GM21526 (cell line): ENCODE measurements around the gene SPACA4.
"Not testable (repeated sequence)": the region's sequence is repeated elsewhere in the genome, so short reads cannot be mapped to it uniquely, and the experiment has no call there.

ENCODE experiments used
- ATAC-seq: cut with Tn5 transposase; IDR thresholded peaks from one replicate; pipeline ENCODE4 v1.9.1; 2021; ENCODE audit warnings: moderate library complexity; ENCODE audit not compliant: unreplicated experiment, low FRiP score

The SPACA4 gene

DNA sequence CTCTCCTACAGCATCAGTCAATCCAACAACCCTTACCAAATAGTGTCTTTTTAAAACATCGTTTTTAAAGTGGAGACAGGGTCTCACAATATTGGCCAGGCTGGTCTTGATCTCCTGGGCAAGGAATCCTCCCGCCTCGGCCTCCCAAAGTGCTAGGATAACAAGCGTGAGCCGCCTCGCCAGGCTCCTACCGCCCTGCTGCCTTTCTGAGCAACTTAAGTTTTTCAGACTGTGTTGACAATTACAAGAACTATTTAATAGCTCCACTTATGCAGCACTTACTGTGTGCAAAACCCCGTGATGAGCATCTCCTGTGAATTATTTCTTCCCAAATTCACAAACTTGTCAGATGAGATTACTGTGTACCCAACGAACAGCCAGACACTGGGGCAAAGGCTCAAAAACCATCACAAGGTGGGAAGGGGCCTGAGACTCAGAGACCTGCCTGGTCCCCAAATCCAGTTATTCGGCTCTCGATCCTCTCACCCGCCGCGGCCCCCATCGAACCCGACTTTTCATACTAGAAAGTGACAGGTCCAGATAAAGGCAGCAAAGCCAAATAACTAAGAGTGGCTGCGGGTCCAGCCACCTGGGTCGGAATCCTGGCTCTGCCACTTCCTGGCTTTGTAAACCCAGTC, 11.9 kb downstream of the SPACA4 start:
- no peak for ATAC-seq

DNA sequence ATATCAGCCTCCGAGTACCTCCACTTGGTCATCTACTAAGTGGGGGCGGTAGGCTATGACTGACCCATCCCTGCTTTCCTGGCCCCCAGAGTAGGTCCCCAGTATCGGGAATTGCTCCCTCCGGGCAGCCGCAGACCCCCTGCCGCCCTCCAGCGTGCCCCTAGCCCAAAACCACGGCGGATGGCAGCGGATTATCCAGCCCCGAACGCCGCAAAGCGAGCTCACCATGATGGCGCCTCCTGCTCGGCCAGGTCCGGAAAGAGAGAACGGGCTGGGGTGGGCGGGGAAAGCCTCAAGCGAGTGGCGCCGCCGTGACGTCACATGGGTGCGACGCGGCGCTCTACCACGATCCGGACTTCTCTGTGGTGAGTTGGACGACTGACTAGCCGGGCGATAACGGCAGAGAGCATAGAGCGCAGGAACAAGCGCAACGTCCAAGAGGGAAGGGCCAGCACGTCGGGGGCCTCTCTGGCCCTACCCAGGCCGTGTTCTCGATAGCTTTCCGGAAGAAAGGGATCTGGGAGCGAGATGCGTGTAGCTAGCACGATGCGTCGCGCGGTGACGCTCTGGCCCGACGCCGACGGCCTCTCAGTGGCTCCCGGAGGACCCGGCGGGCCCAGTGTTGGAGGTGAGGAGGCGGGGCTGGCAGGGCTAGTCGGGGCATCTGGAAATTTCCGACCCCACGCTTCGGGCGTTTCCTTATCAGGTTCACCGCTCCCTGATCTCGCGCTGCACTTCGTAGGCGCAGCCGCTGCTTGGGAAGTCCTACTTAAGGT, 12.6 kb downstream of the SPACA4 start, which contains the start of the genes RPL18 and SPHK2:
RPL18 (minus strand) TSS at position 263 of the 776 bp plus-strand sequence; CDS start at position 228, 35 bp downstream.
SPHK2 (plus strand) TSS at position 591 of the 776 bp plus-strand sequence. CDS start 1,009 bp downstream, outside the sequence.
- ATAC-seq: peak; percentile 65

DNA sequence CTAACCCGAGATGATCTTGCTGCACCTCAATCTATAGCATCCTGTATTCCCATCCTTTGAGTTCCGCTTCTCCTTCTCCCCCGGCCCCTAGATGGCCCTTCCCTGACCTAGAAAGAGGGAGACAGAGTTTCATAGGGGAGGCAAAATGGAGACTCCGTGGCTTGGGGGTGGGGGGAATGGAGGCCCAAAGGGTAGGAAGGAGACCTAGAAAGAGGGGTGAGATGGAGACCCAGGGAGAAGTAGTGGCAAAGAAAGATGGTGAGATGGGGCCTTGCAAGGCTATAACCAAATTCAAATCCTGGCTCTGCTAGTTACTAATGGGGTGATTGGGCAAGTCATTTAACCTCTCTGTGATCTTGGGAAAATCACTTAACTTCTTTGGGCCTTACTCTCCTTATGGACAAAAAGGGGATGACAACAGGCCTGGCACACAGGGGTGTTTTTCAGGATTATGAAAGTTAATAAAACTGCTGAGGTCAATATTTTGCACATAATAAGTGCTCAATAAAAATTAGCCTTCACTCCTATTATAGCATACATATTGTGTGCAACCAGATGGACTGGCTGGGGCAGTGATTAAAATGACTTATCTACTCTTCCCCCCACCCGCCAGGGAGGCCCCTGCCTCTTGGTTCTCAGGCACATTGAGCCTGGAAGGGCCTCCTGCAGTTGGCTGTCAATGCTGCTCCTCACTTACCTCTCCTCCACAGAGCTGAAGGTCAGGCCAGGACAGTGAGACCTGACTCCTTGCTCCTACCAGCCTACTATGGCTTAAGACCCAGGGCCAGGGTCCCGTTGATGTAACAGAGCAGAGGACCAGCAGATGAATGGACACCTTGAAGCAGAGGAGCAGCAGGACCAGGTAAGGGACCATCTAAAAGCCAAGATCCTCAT, 13.4 kb downstream of the SPACA4 start:
- ATAC-seq: no peak

DNA sequence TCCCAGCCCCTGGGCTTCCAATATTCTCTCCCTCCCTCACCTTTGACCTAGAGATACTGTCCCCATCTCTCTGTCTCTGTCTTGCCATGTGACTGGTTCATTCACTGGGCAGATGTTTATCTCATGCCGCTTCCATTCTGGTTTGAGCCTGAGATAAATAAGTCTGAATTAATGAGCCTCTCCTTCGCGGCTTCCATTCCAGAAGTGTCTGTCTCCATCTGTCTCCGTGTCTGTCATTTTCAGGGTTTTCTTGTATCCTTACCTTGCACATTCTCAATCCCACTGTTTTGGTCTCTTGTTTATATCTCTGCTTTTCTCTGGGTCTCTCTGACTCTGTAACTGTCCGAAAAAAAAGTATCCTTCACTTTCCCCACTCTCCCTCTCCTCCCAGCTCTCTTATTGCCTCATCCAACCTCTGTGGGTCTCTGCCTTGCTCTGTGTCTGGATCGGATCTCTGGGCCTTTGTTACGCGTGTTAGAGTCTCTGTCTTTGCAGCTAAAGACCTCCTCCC, 17.1 kb downstream of the SPACA4 start:
- no peak for ATAC-seq

DNA sequence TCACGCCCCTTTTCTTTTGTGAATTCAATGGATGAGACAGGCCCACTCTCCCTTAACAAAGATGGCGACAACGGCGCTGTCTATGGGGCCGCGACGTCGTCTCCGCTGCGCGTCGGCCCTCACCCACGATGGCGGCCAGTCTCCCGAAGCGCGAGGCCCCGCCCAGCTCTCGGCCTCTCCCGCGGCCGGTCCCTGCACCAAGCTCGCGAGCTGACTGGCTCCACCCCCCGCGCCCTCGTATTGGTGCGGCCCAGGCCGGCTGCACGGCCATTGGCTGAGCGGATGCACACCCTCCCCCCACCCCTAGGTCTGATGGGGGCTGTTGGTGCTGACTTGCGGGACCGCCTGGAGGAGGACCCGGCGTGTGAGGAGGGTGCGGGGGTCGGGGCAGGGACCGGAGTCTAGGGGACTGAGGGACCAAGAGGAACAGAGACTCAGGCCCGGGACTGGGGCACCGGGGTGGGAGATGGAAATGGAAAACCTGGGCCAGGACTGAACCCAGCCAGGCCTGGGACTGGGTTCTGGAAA, 17.6 kb downstream of the SPACA4 start:
- ATAC-seq: peak; percentile 51

DNA sequence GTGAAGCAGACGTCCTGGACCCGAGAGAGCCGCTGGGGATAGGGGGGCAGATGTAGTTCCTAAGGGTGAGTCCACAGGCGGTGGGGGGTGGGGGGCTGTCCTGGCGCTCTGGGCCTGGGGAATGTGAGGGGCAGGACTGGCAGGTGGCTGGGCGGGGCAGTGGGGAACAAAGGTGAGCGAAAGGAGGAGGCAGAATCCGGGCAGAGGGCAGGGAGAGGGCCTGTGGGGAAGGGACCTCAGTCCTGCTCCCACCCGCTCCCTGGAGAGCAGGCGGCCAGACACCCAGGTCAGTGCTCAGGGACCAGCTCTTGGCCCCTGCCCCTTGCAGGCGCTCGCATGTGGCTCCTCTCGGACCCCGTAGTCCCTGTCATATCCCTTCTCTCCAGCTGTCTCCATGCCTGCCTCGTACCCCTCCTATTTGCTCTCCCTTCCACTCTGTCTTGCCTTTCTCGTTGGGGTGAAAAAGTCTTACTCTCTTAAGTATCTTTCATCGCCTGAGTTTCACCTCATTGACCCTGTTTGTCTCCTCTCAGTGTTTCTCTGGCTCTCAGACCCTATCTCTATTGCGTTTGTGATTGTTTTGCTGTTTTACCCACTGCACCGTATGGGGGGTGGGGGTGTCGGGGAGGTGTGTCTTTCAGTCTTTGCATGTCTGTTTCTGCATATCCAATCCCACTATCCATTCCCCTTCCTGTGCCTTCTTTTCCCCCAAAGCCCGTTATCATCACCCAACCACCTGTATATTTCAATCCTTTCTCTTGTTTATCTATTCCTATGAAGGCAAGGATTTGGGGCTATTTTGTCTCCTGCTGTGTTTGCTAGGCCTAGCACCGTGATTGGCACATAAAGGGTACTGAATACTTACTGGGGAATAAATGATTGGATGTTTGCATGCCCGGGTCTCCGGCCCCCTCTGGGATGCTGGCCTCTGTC, 18.5 kb downstream of the SPACA4 start:
- no peak for ATAC-seq

DNA sequence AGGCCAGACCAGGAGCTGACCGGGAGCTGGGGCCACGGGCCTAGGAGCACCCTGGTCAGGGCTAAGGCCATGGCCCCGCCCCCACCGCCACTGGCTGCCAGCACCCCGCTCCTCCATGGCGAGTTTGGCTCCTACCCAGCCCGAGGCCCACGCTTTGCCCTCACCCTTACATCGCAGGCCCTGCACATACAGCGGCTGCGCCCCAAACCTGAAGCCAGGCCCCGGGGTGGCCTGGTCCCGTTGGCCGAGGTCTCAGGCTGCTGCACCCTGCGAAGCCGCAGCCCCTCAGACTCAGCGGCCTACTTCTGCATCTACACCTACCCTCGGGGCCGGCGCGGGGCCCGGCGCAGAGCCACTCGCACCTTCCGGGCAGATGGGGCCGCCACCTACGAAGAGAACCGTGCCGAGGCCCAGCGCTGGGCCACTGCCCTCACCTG, 19.4 kb downstream of the SPACA4 start:
- ATAC-seq: no peak

DNA sequence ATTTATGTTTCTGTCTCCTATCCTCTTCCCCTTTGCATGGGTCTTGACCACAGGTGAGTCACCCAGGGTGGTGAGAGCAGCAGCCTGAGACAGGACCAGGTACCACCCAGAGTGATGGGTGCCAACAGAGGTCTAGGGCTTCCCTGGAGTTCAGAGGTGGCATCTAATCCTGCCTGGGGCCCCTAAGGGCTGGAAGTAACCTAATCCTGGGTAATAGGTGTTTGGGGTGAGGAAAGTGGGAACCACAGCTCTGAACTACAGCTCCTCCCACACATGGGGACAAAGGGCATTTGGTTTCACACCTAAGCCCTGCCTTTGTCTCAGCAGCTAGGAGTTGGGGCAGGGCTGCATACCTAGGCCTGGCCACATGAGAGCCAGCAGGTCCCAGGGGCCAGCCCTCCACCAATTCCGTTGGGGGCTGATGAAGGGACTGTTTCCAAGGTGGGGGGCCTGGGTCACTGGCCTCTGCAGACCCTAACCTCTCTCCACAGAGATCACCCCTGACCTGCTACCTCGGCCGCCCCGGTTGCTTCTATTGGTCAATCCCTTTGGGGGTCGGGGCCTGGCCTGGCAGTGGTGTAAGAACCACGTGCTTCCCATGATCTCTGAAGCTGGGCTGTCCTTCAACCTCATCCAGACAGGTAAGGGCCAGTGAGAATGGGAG, 20.8 kb downstream of the SPACA4 start:
- ATAC-seq: no peak

DNA sequence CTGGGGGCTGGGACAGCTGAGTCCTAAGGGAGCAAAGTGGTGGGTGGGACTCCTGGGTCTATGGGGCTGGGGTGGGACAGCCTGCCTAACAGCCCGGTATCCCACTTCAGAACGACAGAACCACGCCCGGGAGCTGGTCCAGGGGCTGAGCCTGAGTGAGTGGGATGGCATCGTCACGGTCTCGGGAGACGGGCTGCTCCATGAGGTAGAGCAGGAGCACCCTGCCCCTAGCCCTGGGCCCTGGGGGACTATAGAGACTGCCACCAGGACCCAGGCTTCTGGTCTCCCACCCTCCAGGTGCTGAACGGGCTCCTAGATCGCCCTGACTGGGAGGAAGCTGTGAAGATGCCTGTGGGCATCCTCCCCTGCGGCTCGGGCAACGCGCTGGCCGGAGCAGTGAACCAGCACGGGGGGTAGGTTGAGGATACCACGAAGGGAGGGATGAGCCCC, 21.3 kb downstream of the SPACA4 start:
- ATAC-seq: no peak

DNA sequence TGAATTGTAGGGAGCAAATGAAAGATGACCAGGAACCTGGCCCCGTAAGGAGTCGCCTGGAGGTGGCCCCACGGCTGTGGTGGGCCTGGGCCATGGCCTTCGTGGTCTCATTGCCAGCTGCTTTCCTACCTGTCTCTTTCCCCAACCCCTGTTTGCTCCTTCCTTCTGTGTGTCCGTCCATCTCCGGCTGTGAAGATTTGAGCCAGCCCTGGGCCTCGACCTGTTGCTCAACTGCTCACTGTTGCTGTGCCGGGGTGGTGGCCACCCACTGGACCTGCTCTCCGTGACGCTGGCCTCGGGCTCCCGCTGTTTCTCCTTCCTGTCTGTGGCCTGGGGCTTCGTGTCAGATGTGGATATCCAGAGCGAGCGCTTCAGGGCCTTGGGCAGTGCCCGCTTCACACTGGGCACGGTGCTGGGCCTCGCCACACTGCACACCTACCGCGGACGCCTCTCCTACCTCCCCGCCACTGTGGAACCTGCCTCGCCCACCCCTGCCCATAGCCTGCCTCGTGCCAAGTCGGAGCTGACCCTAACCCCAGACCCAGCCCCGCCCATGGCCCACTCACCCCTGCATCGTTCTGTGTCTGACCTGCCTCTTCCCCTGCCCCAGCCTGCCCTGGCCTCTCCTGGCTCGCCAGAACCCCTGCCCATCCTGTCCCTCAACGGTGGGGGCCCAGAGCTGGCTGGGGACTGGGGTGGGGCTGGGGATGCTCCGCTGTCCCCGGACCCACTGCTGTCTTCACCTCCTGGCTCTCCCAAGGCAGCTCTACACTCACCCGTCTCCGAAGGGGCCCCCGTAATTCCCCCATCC, 22.1 kb downstream of the SPACA4 start:
- no peak for ATAC-seq

DNA sequence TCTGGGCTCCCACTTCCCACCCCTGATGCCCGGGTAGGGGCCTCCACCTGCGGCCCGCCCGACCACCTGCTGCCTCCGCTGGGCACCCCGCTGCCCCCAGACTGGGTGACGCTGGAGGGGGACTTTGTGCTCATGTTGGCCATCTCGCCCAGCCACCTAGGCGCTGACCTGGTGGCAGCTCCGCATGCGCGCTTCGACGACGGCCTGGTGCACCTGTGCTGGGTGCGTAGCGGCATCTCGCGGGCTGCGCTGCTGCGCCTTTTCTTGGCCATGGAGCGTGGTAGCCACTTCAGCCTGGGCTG, 22.7 kb downstream of the SPACA4 start:
- no peak for ATAC-seq

DNA sequence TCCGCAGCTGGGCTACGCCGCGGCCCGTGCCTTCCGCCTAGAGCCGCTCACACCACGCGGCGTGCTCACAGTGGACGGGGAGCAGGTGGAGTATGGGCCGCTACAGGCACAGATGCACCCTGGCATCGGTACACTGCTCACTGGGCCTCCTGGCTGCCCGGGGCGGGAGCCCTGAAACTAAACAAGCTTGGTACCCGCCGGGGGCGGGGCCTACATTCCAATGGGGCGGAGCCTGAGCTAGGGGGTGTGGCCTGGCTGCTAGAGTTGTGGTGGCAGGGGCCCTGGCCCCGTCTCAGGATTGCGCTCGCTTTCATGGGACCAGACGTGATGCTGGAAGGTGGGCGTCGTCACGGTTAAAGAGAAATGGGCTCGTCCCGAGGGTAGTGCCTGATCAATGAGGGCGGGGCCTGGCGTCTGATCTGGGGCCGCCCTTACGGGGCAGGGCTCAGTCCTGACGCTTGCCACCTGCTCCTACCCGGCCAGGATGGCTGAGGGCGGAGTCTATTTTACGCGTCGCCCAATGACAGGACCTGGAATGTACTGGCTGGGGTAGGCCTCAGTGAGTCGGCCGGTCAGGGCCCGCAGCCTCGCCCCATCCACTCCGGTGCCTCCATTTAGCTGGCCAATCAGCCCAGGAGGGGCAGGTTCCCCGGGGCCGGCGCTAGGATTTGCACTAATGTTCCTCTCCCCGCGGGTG, 23.2 kb downstream of the SPACA4 start:
- no peak for ATAC-seq

DNA sequence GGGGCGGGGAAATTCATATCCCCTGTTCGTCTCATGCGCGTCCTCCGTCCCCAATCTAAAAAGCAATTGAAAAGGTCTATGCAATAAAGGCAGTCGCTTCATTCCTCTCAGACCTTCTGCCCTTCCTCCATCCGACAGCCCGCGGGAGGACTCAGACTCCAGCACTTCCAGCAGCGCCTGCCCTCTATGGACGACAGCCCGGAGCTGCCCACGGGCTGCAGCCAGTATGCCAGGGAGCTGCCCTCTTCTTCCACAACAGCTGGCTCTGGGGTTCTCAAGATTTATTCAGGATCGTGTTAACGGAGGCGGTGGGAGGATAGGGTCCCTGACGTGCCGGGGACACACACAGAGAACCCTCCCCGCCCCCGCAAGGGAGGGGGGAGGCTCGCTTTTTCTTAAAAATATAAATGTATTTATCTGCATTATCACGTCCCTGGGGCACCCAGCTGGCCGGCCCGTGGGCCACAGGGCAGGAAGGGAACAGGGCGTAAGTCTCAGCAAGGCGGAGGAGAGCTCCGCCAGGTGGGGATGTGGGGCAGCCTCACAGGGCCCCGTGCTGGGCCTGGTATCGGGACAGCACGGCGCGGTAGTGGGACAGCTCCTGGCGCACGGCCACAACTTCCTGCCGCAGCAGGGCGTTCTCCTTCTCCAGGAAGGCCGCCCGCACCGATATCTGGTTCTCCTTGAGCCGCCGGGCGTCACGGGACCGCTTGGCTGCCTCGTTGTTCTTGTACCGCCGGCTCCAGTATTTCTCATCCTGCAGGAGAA, 23.9 kb downstream of the SPACA4 start:
- no peak for ATAC-seq

DNA sequence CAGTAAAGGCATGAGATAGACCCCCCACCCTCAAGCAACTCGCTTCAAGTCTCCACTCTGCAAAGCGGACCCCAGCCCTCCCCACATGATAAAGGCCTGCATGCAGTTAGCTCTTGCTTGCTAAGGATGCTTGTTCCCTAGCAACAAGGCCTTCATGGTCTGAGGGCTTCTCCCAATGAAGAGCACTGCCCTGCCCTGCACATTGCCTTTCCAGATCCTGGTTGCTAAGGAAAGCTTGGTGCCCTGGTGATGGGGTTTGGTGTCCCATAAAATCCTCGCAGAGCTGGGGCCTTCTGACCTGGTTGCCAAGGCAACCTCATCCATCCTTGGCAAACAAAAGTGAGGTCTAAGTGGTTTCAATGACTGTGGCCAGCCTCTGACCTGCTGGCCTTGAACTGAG, 24.7 kb downstream of the SPACA4 start:
- ATAC-seq: no peak

DNA sequence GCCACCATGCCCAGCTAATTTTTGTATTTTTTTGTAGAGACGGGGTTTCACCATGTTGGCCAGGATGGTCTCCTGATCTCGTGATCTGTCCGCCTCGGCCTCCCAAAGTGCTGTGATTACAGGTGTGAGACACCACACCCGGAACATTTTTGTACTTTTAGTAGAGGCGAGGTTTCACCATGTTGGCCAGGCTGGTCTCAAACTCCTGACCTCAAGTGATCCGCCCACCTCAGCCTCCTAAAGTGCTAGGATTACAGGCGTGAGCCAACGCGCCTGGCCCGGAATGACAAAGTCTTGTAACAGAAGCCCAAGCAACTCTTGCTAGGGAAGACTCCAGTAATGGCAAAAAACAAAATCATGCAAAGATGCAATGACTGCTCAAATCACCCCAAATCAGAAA, 25.7 kb downstream of the SPACA4 start:
- not testable (repeated sequence) for ATAC-seq

DNA sequence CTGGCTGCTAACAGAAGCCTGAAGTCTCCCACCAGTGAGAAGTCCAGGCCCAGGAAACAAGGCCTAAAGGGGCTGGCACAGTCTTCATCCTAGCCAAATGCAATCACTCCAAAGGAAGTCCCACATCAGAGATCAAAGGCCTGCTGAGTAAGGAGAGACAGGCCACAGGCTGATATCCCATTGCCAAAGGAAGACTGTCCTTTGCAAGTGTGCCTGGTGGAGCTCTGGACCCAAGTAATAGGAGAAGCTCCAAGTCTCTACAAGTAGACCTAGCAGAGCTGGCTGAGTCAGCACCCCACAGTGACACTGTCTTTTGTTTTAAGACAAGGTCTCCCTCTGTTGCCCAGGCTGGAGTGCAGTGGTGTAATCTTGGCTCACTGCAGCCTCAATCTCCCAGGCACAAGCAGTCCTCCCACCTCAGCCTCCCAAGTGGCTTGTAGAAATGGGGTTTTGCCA, 26.2 kb downstream of the SPACA4 start:
- no peak for ATAC-seq
